SU-DHL-6 (cell line): ENCODE results near the gene SMURF1.

ENCODE experiments used
- H2AFZ ChIP-seq: fragments of 200-600 bp; sonication (generic); 2 replicates; pipeline ENCODE4 v1.6.1; 2014; ENCODE audit warnings: low read depth, mild to moderate bottlenecking, moderate library complexity, mixed read lengths, antibody characterized with exemption, low read length; ENCODE audit not compliant: severe bottlenecking
- H3F3A ChIP-seq: fragments of 200-600 bp; shearing (Covaris generic); 2 replicates; pipeline ENCODE4 v1.6.0; 2016; ENCODE audit warnings: antibody characterized with exemption, mild to moderate bottlenecking; ENCODE audit not compliant: insufficient read depth
- H3K27ac ChIP-seq: fragments of 200-600 bp; sonication (generic); 2 replicates; pipeline ENCODE4 v1.5.1; 2016; ENCODE audit warnings: low read depth, mild to moderate bottlenecking, low read length, moderate library complexity, mixed read lengths
- H3K27me3 ChIP-seq: fragments of 200-600 bp; sonication (generic), shearing (Covaris generic); 2 replicates; pipeline ENCODE4 v1.6.0; 2014; ENCODE audit warnings: mild to moderate bottlenecking, low read length
- H3K36me3 ChIP-seq: fragments of 200-600 bp; sonication (generic); 2 replicates; pipeline ENCODE4 v1.6.1; 2014; ENCODE audit warnings: mild to moderate bottlenecking, low read length, mixed read lengths
- H3K4me2 ChIP-seq: fragments of 300-600, 200-600 bp; shearing (Covaris generic), sonication (generic); 2 replicates; pipeline ENCODE4 v1.6.0; 2014; ENCODE audit warnings: low read length, low read depth, mild to moderate bottlenecking; ENCODE audit not compliant: poor library complexity, severe bottlenecking
- H3K4me3 ChIP-seq: fragments of 200-600 bp; sonication (generic); 2 replicates; pipeline ENCODE4 v1.5.1; 2014; ENCODE audit warnings: antibody characterized with exemption, low read length, mild to moderate bottlenecking, mixed read lengths; ENCODE audit not compliant: insufficient read depth, poor library complexity, severe bottlenecking
- H3K79me2 ChIP-seq: fragments of 200-600 bp; sonication (generic); 2 replicates; pipeline ENCODE4 v1.6.1; 2014; ENCODE audit warnings: mild to moderate bottlenecking, low read length, moderate library complexity; ENCODE audit not compliant: insufficient read depth
- H3K9ac ChIP-seq: fragments of 200-600 bp; sonication (generic); 2 replicates; pipeline ENCODE4 v1.7.0; 2014; ENCODE audit warnings: mild to moderate bottlenecking, low read length
- H3K9me2 ChIP-seq: fragments of 200-600 bp; sonication (generic); replicated peaks from 2 replicates; pipeline ENCODE4 v1.6.1; 2014; ENCODE audit warnings: low read length; ENCODE audit not compliant: insufficient read depth
- H3K9me3 ChIP-seq: fragments of 200-600 bp; sonication (generic); 2 replicates; pipeline ENCODE4 v1.6.1; 2014; ENCODE audit warnings: low read length, mixed read lengths; ENCODE audit not compliant: insufficient read depth
- H4K20me1 ChIP-seq: fragments of 200-600 bp; sonication (generic); 2 replicates; pipeline ENCODE4 v1.6.1; 2014; ENCODE audit warnings: low read depth, mild to moderate bottlenecking, antibody characterized with exemption, low read length, moderate library complexity, mixed read lengths
- EZH2phosphoT487 ChIP-seq: fragments of 200-600 bp; sonication (generic), shearing (Covaris generic); conservative IDR thresholded peaks from 2 replicates; pipeline ENCODE4 v1.6.1; 2018; ENCODE audit warnings: mild to moderate bottlenecking, antibody characterized with exemption, low read length, moderate library complexity, mixed read lengths
- TF ChIP-seq, protein P1 (sequence below): fragments of 200-600 bp; sonication (generic); IDR thresholded peaks from one replicate; pipeline ENCODE4 v1.5.1; 2017; ENCODE audit warnings: antibody characterized with exemption, mild to moderate bottlenecking, low read length, moderate library complexity; ENCODE audit not compliant: insufficient read depth, poor library complexity, severe bottlenecking

SMURF1 gene

DNA sequence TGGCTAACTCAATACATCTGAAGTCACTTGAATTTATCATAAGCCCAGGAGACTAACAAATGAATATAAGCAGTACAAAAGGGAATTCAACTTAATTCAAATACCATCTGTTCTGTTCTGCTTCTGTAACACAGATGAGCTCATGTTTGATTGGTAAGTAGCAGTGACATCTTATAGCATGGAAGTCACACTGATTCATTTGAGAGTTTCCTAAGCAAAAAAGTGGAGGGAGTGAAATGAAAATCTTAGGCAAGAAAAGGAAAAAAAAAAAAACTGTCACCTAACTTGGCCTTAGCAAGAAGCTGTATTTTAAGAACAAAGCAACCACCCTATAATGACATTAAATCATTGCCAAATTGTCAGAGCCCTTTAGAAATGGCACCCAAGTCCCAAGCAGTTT is 49.5 kb downstream of the SMURF1 start:
- H3K4me3 ChIP-seq = no peak overlapping the region
- no peaks in the 10 kb centered on the region for H3K9me2 ChIP-seq
- no peaks in the 10 kb centered on the region for H3K27me3 ChIP-seq
- peaks cover 13% of the 10 kb centered on the region; the same call in 1 of the 2 replicates for H3K9me3 ChIP-seq
- peaks cover 15% of the 10 kb centered on the region for H4K20me1 ChIP-seq
- no peak overlapping the region for H3K27ac ChIP-seq
- H3K4me2 ChIP-seq = no peak overlapping the region
- H3K9ac ChIP-seq = no peak overlapping the region
- H3K36me3 ChIP-seq = 0 out of 2 replicates have a peak, but pooled peaks cover 12% of the 10 kb centered on the region
- peaks cover 96% of the 10 kb centered on the region for H3K79me2 ChIP-seq
- no peaks in the 10 kb centered on the region for H3F3A ChIP-seq
- TF ChIP-seq, protein P1, sequence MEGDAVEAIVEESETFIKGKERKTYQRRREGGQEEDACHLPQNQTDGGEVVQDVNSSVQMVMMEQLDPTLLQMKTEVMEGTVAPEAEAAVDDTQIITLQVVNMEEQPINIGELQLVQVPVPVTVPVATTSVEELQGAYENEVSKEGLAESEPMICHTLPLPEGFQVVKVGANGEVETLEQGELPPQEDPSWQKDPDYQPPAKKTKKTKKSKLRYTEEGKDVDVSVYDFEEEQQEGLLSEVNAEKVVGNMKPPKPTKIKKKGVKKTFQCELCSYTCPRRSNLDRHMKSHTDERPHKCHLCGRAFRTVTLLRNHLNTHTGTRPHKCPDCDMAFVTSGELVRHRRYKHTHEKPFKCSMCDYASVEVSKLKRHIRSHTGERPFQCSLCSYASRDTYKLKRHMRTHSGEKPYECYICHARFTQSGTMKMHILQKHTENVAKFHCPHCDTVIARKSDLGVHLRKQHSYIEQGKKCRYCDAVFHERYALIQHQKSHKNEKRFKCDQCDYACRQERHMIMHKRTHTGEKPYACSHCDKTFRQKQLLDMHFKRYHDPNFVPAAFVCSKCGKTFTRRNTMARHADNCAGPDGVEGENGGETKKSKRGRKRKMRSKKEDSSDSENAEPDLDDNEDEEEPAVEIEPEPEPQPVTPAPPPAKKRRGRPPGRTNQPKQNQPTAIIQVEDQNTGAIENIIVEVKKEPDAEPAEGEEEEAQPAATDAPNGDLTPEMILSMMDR = no peak
- no peak for TF ChIP-seq EZH2phosphoT487
- H2AFZ ChIP-seq = no peak overlapping the region

GRCh38 chr7:99092064-99092720 is 51.7 kb downstream of the SMURF1 start:
- Histone ChIP-seq H3K4me3 (no peak overlapping the region), H3K79me2 (peaks cover 87% of the 10 kb centered on the region), H2AFZ (no peak overlapping the region), H3K4me2 (no peak overlapping the region), H3K36me3 (no peaks in the 10 kb centered on the region), H3K9ac (no peak overlapping the region), H3F3A (no peaks in the 10 kb centered on the region), H3K9me3 (no peaks in the 10 kb centered on the region), H3K27me3 (no peaks in the 10 kb centered on the region), H4K20me1 (peaks cover 15% of the 10 kb centered on the region), H3K27ac (no peak overlapping the region), H3K9me2 (no peaks in the 10 kb centered on the region)
- TF ChIP-seq EZH2phosphoT487 = no peak
- TF ChIP-seq, protein P1 = no peak

DNA sequence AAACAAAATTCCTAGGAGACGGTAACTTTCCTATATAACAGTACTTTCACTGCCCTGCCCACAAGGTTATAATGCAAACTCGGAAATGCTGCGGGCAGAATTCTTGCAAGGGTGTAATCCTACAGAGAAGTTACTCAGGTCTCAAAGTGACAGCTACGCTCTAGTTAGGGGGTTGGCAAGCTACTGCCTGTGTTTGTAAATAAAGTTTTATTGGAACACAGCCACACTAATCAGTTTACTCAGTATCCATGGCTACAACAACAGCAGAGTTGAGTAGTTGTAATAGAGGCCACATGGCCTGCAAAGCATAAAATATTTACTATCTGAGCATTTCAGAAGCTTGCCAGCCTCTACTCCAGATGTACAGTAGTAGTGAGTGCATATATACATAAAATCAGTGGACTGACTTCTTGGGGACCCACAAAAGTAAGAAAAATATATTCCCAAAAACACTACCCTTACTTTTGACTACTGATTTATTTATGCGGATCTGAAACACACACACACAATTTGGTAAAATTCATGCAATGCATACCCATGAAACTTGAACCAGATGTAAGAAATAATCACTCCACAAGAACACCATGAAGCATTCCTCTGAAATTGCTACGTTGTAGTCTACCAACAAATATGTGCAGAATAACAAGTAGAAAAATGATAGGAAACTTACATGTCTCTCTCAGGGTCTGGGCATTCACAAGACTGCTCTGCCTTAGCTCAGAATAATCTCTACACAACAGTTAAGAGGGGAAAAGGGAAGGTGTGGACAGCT is 53.0 kb downstream of the SMURF1 start:
- no peaks in the 10 kb centered on the region for H3F3A ChIP-seq
- H3K9me2 ChIP-seq = no peaks in the 10 kb centered on the region
- H3K9ac ChIP-seq = no peak overlapping the region
- no peaks in the 10 kb centered on the region for H3K36me3 ChIP-seq
- no peak overlapping the region for H3K27ac ChIP-seq
- no peaks in the 10 kb centered on the region for H3K27me3 ChIP-seq
- H4K20me1 ChIP-seq = peaks cover 15% of the 10 kb centered on the region
- H3K4me2 ChIP-seq = no peak overlapping the region
- H3K4me3 ChIP-seq = no peak overlapping the region
- no peaks in the 10 kb centered on the region for H3K9me3 ChIP-seq
- H2AFZ ChIP-seq = no peak overlapping the region
- TF ChIP-seq, protein P1 = no peak
- H3K79me2 ChIP-seq = peaks cover 87% of the 10 kb centered on the region
